H9 (cell line): ENCODE data around the gene CCNL1. TPM values are rescaled to one million over a fixed set of nuclear protein-coding genes. Genes with fewer than 3 reads are reported as not detected.

Experiments
- DNase-seq: peaks from one replicate; pipeline ENCODE4 v3.0.0-alpha.2; 2017
- H2AFZ ChIP-seq: one replicate; pipeline ENCODE4 v1.6.1; 2013; ENCODE audit warnings: mild to moderate bottlenecking, low read length, control low read depth, moderate library complexity
- H2AK5ac ChIP-seq: 2 replicates; pipeline ENCODE4 v1.6.1; 2013; ENCODE audit warnings: low read length, control low read depth, mixed read lengths; ENCODE audit not compliant: insufficient read length
- H2BK120ac ChIP-seq: one replicate; pipeline ENCODE4 v1.6.1; 2013; ENCODE audit warnings: low read depth, mild to moderate bottlenecking, low read length, control low read depth, inconsistent platforms; ENCODE audit not compliant: poor library complexity, severe bottlenecking
- H2BK12ac ChIP-seq: 2 replicates; pipeline ENCODE4 v1.6.1; 2013; ENCODE audit warnings: low read length, control low read depth, mixed read lengths, low read depth; ENCODE audit not compliant: insufficient read length
- H2BK15ac ChIP-seq: 2 replicates; pipeline ENCODE4 v1.6.1; 2013; ENCODE audit warnings: low read depth, low read length, control low read depth
- H2BK20ac ChIP-seq: one replicate; pipeline ENCODE4 v1.6.1; 2013; ENCODE audit warnings: low read depth, mild to moderate bottlenecking, low read length, control low read depth, inconsistent platforms; ENCODE audit not compliant: poor library complexity, severe bottlenecking
- H2BK5ac ChIP-seq: 2 replicates; pipeline ENCODE4 v1.6.1; 2013; ENCODE audit warnings: low read length, control low read depth, mixed read lengths; ENCODE audit not compliant: insufficient read length
- H3K14ac ChIP-seq: 2 replicates; pipeline ENCODE4 v1.6.1; 2013; ENCODE audit warnings: low read length, control low read depth; ENCODE audit not compliant: insufficient read depth
- H3K18ac ChIP-seq: 2 replicates; pipeline ENCODE4 v1.6.1; 2013; ENCODE audit warnings: low read depth, mild to moderate bottlenecking, mixed read lengths, low read length, control low read depth; ENCODE audit not compliant: insufficient read length
- H3K23ac ChIP-seq: 2 replicates; pipeline ENCODE4 v1.6.1; 2013; ENCODE audit warnings: low read length, control low read depth, mixed read lengths, low read depth; ENCODE audit not compliant: insufficient read length
- H3K23me2 ChIP-seq: 2 replicates; pipeline ENCODE4 v1.6.1; 2013; ENCODE audit warnings: low read depth, mild to moderate bottlenecking, mixed read lengths, low read length, control low read depth; ENCODE audit not compliant: insufficient read length, poor library complexity, severe bottlenecking
- H3K27ac ChIP-seq: 2 replicates; pipeline ENCODE4 v1.5.1; 2013; ENCODE audit warnings: low read length, control low read depth, mixed read lengths, low read depth; ENCODE audit not compliant: insufficient read length
- H3K27me3 ChIP-seq: 2 replicates; pipeline ENCODE4 v1.6.1; 2013; ENCODE audit warnings: low read length, control low read depth, inconsistent platforms; ENCODE audit not compliant: insufficient read depth
- H3K4ac ChIP-seq: 2 replicates; pipeline ENCODE4 v1.6.1; 2013; ENCODE audit warnings: low read depth, mild to moderate bottlenecking, control low read depth, inconsistent platforms, low read length, moderate library complexity
- H3K4me1 ChIP-seq: 2 replicates; pipeline ENCODE4 v1.6.1; 2013; ENCODE audit warnings: low read length, control low read depth, inconsistent platforms; ENCODE audit not compliant: insufficient read depth
- H3K4me2 ChIP-seq: 2 replicates; pipeline ENCODE4 v1.6.1; 2013; ENCODE audit warnings: low read length, control low read depth, mixed read lengths; ENCODE audit not compliant: insufficient read length, insufficient read depth
- H3K56ac ChIP-seq: 2 replicates; pipeline ENCODE4 v1.6.1; 2013; ENCODE audit warnings: low read depth, mild to moderate bottlenecking, mixed read lengths, low read length, control low read depth; ENCODE audit not compliant: insufficient read length
- H3K79me1 ChIP-seq: 2 replicates; pipeline ENCODE4 v1.6.1; 2013; ENCODE audit warnings: low read depth, mild to moderate bottlenecking, moderate library complexity, low read length, control low read depth, inconsistent platforms; ENCODE audit not compliant: insufficient read depth, poor library complexity, severe bottlenecking
- H3K79me2 ChIP-seq: 2 replicates; pipeline ENCODE4 v1.6.1; 2013; ENCODE audit warnings: low read length, control low read depth, inconsistent platforms; ENCODE audit not compliant: insufficient read depth
- H3K9ac ChIP-seq: 2 replicates; pipeline ENCODE4 v1.6.1; 2013; ENCODE audit warnings: low read length, control low read depth, mixed read lengths; ENCODE audit not compliant: insufficient read length; ENCODE audit errors: extremely low read depth
- H3K9me3 ChIP-seq: one replicate; pipeline ENCODE4 v1.6.1; 2013; ENCODE audit warnings: low read depth, low read length, inconsistent platforms; ENCODE audit not compliant: control insufficient read depth
- H3T11ph ChIP-seq: one replicate; pipeline ENCODE4 v1.6.1; 2013; ENCODE audit warnings: mild to moderate bottlenecking, low read length, control low read depth, inconsistent platforms
- H4K20me1 ChIP-seq: one replicate; pipeline ENCODE4 v1.6.1; 2013; ENCODE audit not compliant: control insufficient read depth, insufficient read length, insufficient read depth
- H4K5ac ChIP-seq: 2 replicates; pipeline ENCODE4 v1.6.1; 2013; ENCODE audit warnings: low read depth, mild to moderate bottlenecking, mixed read lengths, low read length, control low read depth; ENCODE audit not compliant: insufficient read length
- H4K8ac ChIP-seq: replicated peaks from 2 replicates; pipeline ENCODE4 v1.6.1; 2013; ENCODE audit warnings: low read length, control low read depth, mixed read lengths, low read depth; ENCODE audit not compliant: insufficient read length
- H4K91ac ChIP-seq: 2 replicates; pipeline ENCODE4 v1.6.1; 2013; ENCODE audit warnings: low read depth, mild to moderate bottlenecking, moderate library complexity, mixed read lengths, low read length, control low read depth; ENCODE audit not compliant: insufficient read length
- H3K27ac Mint-ChIP-seq, 3 experiments: 2 replicates in 2 of 3; 3 replicates in 1 of 3; pipeline ENCODE4 v1.8.0; 2020 to 2021; ENCODE audit warnings: mixed read lengths in 3 of 3, mild to moderate bottlenecking in 1 of 3, moderate library complexity in 1 of 3
- H3K27me3 Mint-ChIP-seq: 2 replicates; pipeline ENCODE4 v1.8.0; 2021; ENCODE audit warnings: low read depth, mild to moderate bottlenecking, moderate library complexity, mixed read lengths
- H3K36me3 Mint-ChIP-seq, 3 experiments: 2 replicates in 2 of 3; 3 replicates in 1 of 3; pipeline ENCODE4 v1.8.0; 2020 to 2021; ENCODE audit warnings: low read depth in 3 of 3, mixed read lengths in 3 of 3; ENCODE audit not compliant: insufficient read depth in 1 of 3
- H3K4me1 Mint-ChIP-seq, 2 experiments: 2 replicates each; pipeline ENCODE4 v1.8.0; 2020; ENCODE audit warnings: mixed read lengths in 2 of 2
- H3K4me3 Mint-ChIP-seq, 2 experiments: 2 replicates in 1 of 2; 3 replicates in 1 of 2; pipeline ENCODE4 v1.8.0; 2020 to 2021; ENCODE audit warnings: mild to moderate bottlenecking in 2 of 2, mixed read lengths in 2 of 2, moderate library complexity in 1 of 2
- H3K9me3 Mint-ChIP-seq, 2 experiments: 2 replicates in 1 of 2; 3 replicates in 1 of 2; pipeline ENCODE4 v1.8.0; 2020; ENCODE audit warnings: mild to moderate bottlenecking in 2 of 2, mixed read lengths in 2 of 2, moderate library complexity in 1 of 2
- whole genome bisulfite sequencing: extraction: QIAGEN DNeasy Blood & Tissue Kit; methylation state at CpG from one replicate; pipeline ENCODE4 v1.1.7; 2013; ENCODE audit warnings: missing lambda C conversion rate, low lambda C conversion rate, mixed read lengths; ENCODE audit not compliant: insufficient read length; ENCODE audit errors: extremely low coverage; 5-methylcytosine and 5-hydroxymethylcytosine counted together
- total RNA-seq: library from RNA; stranded (reverse); gene quantifications from 2 replicates; pipeline ENCODE4 v1.2.1, GENCODE V29; 2021
- TF ChIP-seq, protein P1 (sequence below): fragments of 200-600 bp; sonication (generic); conservative IDR thresholded peaks from 3 replicates; pipeline ENCODE4 v1.8.0; 2021; ENCODE audit warnings: antibody characterized with exemption, mild to moderate bottlenecking

CCNL1 gene
- total RNA-seq, 1 experiment from 2014 or later = 103 TPM

DNA sequence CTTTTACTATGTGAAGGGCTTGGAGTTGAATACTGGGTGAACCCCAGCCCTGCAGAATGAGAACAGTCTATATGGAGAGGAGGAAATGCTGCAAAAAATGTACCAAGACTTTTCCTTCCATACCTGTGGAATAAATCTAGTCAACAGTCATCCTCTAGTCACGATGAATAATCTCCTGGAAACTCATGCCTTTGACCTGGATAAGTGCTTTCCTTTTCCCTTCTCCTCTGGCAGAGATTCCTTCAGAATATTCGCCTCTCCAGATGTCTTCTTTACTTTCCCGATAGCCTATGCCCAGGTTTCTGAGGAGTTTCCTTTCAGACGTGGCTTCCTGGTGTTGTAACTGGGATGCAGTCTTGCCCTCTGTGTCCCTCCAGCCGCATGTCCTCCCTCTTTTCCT, 28.1 kb downstream of the CCNL1 start:
- no peak overlapping the region for H2BK5ac ChIP-seq
- no peak overlapping the region for H4K8ac ChIP-seq
- WGBS = no CpG with 5 or more reads among the region's 5 CpGs
- no peak overlapping the region for H2BK12ac ChIP-seq
- H3K27ac Mint-ChIP-seq = no peak overlapping the region
- peaks cover 7% of the 10 kb centered on the region for H3K27me3 Mint-ChIP-seq
- no peak overlapping the region for H3K4ac ChIP-seq
- H3K27me3 ChIP-seq = no peaks in the 10 kb centered on the region
- H3K14ac ChIP-seq = no peak overlapping the region
- no peak overlapping the region for H2AFZ ChIP-seq
- H3K79me1 ChIP-seq = no peaks in the 10 kb centered on the region
- no peak overlapping the region for H3K18ac ChIP-seq
- H3K27ac ChIP-seq = no peak overlapping the region
- H3K4me1 ChIP-seq = peaks cover 2% of the 10 kb centered on the region; the same call in 1 of the 2 replicates
- H3K79me2 ChIP-seq = no peaks in the 10 kb centered on the region
- H3K23me2 ChIP-seq = no peaks in the 10 kb centered on the region
- H2BK120ac ChIP-seq = no peak overlapping the region
- no peak overlapping the region for H2BK15ac ChIP-seq
- no peak overlapping the region for H3K9ac ChIP-seq
- no peak overlapping the region for H3K56ac ChIP-seq
- no peak overlapping the region for H3K4me2 ChIP-seq
- no peak overlapping the region for H3T11ph ChIP-seq
- H3K36me3 Mint-ChIP-seq = no peaks in the 10 kb centered on the region
- H3K23ac ChIP-seq = no peak overlapping the region
- H4K5ac ChIP-seq = no peak overlapping the region
- no peak overlapping the region for H3K4me3 Mint-ChIP-seq
- H4K91ac ChIP-seq = no peak overlapping the region
- H2BK20ac ChIP-seq = no peak overlapping the region
- peaks cover 25 to 38% of the 10 kb centered on the region in 2 experiments for H3K4me1 Mint-ChIP-seq
- H2AK5ac ChIP-seq = no peak overlapping the region
- TF ChIP-seq, protein P1, sequence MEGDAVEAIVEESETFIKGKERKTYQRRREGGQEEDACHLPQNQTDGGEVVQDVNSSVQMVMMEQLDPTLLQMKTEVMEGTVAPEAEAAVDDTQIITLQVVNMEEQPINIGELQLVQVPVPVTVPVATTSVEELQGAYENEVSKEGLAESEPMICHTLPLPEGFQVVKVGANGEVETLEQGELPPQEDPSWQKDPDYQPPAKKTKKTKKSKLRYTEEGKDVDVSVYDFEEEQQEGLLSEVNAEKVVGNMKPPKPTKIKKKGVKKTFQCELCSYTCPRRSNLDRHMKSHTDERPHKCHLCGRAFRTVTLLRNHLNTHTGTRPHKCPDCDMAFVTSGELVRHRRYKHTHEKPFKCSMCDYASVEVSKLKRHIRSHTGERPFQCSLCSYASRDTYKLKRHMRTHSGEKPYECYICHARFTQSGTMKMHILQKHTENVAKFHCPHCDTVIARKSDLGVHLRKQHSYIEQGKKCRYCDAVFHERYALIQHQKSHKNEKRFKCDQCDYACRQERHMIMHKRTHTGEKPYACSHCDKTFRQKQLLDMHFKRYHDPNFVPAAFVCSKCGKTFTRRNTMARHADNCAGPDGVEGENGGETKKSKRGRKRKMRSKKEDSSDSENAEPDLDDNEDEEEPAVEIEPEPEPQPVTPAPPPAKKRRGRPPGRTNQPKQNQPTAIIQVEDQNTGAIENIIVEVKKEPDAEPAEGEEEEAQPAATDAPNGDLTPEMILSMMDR = no peak
- H4K20me1 ChIP-seq = no peaks in the 10 kb centered on the region
- no peaks in the 10 kb centered on the region for H3K9me3 ChIP-seq
- DNase-seq = no peak
- no peaks in the 10 kb centered on the region for H3K9me3 Mint-ChIP-seq
